Endodermal cell (in vitro differentiated cells): ENCODE data around the gene KRT75. TPM values are rescaled to one million over a fixed set of nuclear protein-coding genes. Genes with fewer than 3 reads are reported as not detected.

Source experiments
- DNase-seq: peaks from one replicate; pipeline ENCODE4 v3.0.0-alpha.2; 2017
- H3K27ac ChIP-seq: 2 replicates; pipeline ENCODE4 v1.5.1; 2013; ENCODE audit warnings: mild to moderate bottlenecking, low read depth, low read length, moderate library complexity
- H3K27me3 ChIP-seq: 2 replicates; pipeline ENCODE4 v1.6.1; 2013; ENCODE audit warnings: mild to moderate bottlenecking, low read length, moderate library complexity; ENCODE audit not compliant: insufficient read depth, control insufficient read depth, poor library complexity, severe bottlenecking
- H3K36me3 ChIP-seq: 2 replicates; pipeline ENCODE4 v1.7.0; 2013; ENCODE audit warnings: mild to moderate bottlenecking, low read length, moderate library complexity; ENCODE audit not compliant: control insufficient read depth, insufficient read depth
- H3K4me1 ChIP-seq: one replicate; pipeline ENCODE4 v1.7.0; 2013; ENCODE audit warnings: low read length; ENCODE audit not compliant: control insufficient read depth, insufficient read depth
- H3K4me3 ChIP-seq: 2 replicates; pipeline ENCODE4 v1.5.1; 2013; ENCODE audit warnings: mild to moderate bottlenecking, low read length, moderate library complexity
- H3K9ac ChIP-seq: 2 replicates; pipeline ENCODE4 v1.6.1; 2013; ENCODE audit warnings: mild to moderate bottlenecking, low read length, moderate library complexity; ENCODE audit not compliant: poor library complexity, severe bottlenecking; ENCODE audit errors: extremely low read depth
- H3K9me3 ChIP-seq: 2 replicates; pipeline ENCODE4 v1.6.1; 2013; ENCODE audit warnings: mild to moderate bottlenecking, low read length, moderate library complexity; ENCODE audit not compliant: control insufficient read depth
- H3K27ac Mint-ChIP-seq: 2 replicates; pipeline ENCODE4 v1.8.0; 2020; ENCODE audit warnings: mixed read lengths
- H3K27me3 Mint-ChIP-seq: 2 replicates; pipeline ENCODE4 v1.8.0; 2021; ENCODE audit warnings: mild to moderate bottlenecking, mixed read lengths; ENCODE audit not compliant: insufficient read depth
- H3K36me3 Mint-ChIP-seq: 2 replicates; pipeline ENCODE4 v1.8.0; 2020; ENCODE audit warnings: low read depth, mixed read lengths
- H3K4me1 Mint-ChIP-seq: 2 replicates; pipeline ENCODE4 v1.8.0; 2020; ENCODE audit warnings: mixed read lengths
- H3K4me3 Mint-ChIP-seq: 2 replicates; pipeline ENCODE4 v1.8.0; 2020; ENCODE audit warnings: mild to moderate bottlenecking, moderate library complexity, mixed read lengths
- H3K9me3 Mint-ChIP-seq: 2 replicates; pipeline ENCODE4 v1.8.0; 2020; ENCODE audit warnings: mild to moderate bottlenecking, mixed read lengths
- whole genome bisulfite sequencing, 2 experiments: methylation state at CpG; one replicate each; pipeline versions ENCODE4 v1.1.5 to v1.1.7; 2013; ENCODE audit warnings: missing lambda C conversion rate in 2 of 2, mixed read lengths in 1 of 2; ENCODE audit not compliant: insufficient coverage in 1 of 2, insufficient read length in 1 of 2; 5-methylcytosine and 5-hydroxymethylcytosine counted together
- total RNA-seq, 2 donors: library from RNA; stranded (reverse); fragmentation: NEBNext Ultra II Directional in 1 of 2; extraction: Animal tissue kit (Norgen Biotek cat#: 25700) in 1 of 2; gene quantifications; 2 replicates in 1 of 2; 3 replicates in 1 of 2; pipeline ENCODE4 v1.2.1, GENCODE V29; 2021
- TF ChIP-seq, protein P1 (sequence below): fragments of 200-600 bp; sonication (generic); conservative IDR thresholded peaks from 2 replicates; pipeline ENCODE4 v1.5.0; 2021; ENCODE audit warnings: antibody characterized with exemption, mild to moderate bottlenecking

The KRT75 gene
- total RNA-seq, 2 donors from 2014 or later, result not detected

DNA sequence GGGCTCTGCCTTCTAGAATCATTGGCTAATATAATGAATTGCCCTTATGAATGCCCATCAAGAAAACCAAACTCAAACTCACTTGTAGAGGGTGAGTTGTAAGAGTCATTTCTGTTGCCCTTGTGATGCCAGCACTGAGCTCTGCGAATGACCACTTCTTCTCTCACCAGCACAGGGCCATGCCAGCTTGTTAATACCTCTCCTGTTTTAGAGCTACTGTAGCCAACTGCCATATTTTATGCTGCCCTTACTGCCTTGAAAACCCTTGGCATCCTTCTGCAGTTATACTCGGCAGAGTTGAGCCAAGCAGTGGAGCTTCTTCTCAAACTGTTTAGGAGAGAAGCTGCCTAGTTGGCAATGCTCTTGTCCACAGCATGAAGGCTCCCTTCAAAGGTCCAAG, 8.1 kb downstream of the KRT75 start:
- no peak overlapping the region for H3K4me3 Mint-ChIP-seq
- Histone ChIP-seq H3K9me3 (no peaks in the 10 kb centered on the region), H3K9ac (no peak overlapping the region), H3K4me1 (no peaks in the 10 kb centered on the region), H3K27ac (no peak overlapping the region), H3K4me3 (no peak overlapping the region), H3K36me3 (no peaks in the 10 kb centered on the region), H3K27me3 (peaks cover 5% of the 10 kb centered on the region)
- TF ChIP-seq, protein P1, sequence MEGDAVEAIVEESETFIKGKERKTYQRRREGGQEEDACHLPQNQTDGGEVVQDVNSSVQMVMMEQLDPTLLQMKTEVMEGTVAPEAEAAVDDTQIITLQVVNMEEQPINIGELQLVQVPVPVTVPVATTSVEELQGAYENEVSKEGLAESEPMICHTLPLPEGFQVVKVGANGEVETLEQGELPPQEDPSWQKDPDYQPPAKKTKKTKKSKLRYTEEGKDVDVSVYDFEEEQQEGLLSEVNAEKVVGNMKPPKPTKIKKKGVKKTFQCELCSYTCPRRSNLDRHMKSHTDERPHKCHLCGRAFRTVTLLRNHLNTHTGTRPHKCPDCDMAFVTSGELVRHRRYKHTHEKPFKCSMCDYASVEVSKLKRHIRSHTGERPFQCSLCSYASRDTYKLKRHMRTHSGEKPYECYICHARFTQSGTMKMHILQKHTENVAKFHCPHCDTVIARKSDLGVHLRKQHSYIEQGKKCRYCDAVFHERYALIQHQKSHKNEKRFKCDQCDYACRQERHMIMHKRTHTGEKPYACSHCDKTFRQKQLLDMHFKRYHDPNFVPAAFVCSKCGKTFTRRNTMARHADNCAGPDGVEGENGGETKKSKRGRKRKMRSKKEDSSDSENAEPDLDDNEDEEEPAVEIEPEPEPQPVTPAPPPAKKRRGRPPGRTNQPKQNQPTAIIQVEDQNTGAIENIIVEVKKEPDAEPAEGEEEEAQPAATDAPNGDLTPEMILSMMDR, result no peak
- H3K27me3 Mint-ChIP-seq, result peaks cover 21% of the 10 kb centered on the region
- 92 to 100% methylated on average over 2 of the region's 2 CpGs for WGBS, 2 experiments
- H3K27ac Mint-ChIP-seq, result no peak overlapping the region
- H3K9me3 Mint-ChIP-seq, result no peaks in the 10 kb centered on the region
- no peaks in the 10 kb centered on the region for H3K4me1 Mint-ChIP-seq
- no peak for DNase-seq
- H3K36me3 Mint-ChIP-seq, result no peaks in the 10 kb centered on the region

DNA sequence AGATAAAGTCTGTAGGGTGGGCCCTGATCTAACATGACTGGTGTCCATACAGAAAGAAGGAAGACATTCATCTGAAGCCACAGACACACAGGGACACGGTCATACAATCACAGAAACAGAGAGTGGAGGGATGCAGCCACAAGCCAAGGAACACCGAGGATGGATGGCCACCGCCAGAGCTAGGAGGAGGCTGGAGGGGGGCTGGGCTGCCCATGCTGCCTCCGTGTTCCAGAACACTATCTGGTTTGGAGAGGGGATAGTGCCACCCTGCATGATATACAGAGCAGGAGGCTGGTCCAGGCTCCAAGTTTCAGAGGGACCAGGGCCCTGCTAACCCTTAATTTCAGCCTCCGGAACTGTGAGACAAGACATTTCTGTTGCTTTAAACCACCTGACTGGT, 8.7 kb downstream of the KRT75 start:
- Histone ChIP-seq H3K27ac (no peak overlapping the region), H3K4me1 (no peaks in the 10 kb centered on the region), H3K4me3 (no peak overlapping the region), H3K9ac (no peak overlapping the region), H3K27me3 (no peaks in the 10 kb centered on the region), H3K36me3 (no peaks in the 10 kb centered on the region), H3K9me3 (no peaks in the 10 kb centered on the region)
- no peak for DNase-seq
- peaks cover 16% of the 10 kb centered on the region for H3K27me3 Mint-ChIP-seq
- TF ChIP-seq, protein P1, result no peak
- no peaks in the 10 kb centered on the region for H3K9me3 Mint-ChIP-seq
- no peak overlapping the region for H3K27ac Mint-ChIP-seq
- WGBS, 2 experiments, result 89 to 91% methylated on average over 4 to 5 of the region's 5 CpGs
- no peaks in the 10 kb centered on the region for H3K36me3 Mint-ChIP-seq
- no peaks in the 10 kb centered on the region for H3K4me1 Mint-ChIP-seq
- H3K4me3 Mint-ChIP-seq, result no peak overlapping the region

DNA sequence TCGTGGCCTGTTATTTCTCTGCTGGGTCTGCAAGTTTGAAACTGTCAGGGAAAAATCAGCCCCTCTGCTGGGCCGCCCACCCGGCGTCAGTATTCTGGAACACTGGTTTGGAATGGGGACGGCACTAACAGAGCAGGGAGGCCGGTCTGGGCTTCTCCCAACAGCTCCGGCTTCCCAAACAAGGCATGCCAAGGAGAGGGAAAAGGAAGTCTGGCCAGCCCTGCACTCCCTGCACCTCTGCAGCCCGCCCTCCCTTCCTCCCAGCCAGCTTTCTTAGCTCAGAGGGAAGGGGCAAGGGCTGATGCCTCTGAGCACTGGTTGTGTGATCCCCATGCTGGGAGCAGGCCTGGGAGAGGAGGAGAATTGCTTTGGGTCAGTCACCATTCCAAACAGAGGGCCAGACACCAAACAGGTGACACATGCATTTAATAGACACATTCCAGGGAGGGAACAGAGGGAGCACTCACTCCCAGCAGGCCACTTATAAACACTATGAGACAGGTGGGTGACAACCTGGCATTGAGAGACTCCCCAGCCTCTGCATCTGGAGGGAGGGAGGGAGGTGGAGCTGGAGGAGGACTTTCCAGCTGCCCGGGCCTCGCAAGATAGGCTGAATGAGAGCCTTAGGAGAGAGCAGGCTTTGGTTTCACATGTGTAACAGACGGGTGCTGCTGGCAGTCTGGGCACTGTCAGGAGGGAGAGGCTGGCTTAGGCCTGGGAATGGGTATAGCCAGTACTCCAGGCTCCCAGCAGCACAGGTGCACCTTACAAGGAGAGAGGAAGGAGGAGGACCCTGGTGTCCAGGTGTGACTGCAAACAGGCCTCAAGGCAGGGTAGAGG, 10.3 kb downstream of the KRT75 start:
- TF ChIP-seq, protein P1, result no peak
- Mint-ChIP-seq H3K36me3 (no peaks in the 10 kb centered on the region), H3K4me3 (no peak overlapping the region), H3K27me3 (peaks cover 4% of the 10 kb centered on the region), H3K27ac (no peak overlapping the region), H3K4me1 (no peaks in the 10 kb centered on the region), H3K9me3 (no peaks in the 10 kb centered on the region)
- no peak overlapping the region for H3K4me3 ChIP-seq
- H3K27me3 ChIP-seq, result no peaks in the 10 kb centered on the region
- H3K4me1 ChIP-seq, result no peaks in the 10 kb centered on the region
- no peak overlapping the region for H3K27ac ChIP-seq
- DNase-seq, result no peak
- whole genome bisulfite sequencing, 2 experiments, result 85 to 88% methylated on average over 5 to 11 of the region's 11 CpGs
- no peaks in the 10 kb centered on the region for H3K9me3 ChIP-seq
- no peak overlapping the region for H3K9ac ChIP-seq
- no peaks in the 10 kb centered on the region for H3K36me3 ChIP-seq
